Endothelial cell of umbilical vein (primary cell): Measurements from ENCODE around the gene ABHD10. TPM values are rescaled to one million over a fixed set of nuclear protein-coding genes. Genes with fewer than 3 reads are reported as not detected.

Source experiments
- BruUV-seq: library from RNA; stranded (reverse); fragments of 400-500 nt; replicated peaks from 2 replicates; lab custom pipeline; 2021; lab: Mats Ljungman, UMichigan
- CTCF ChIA-PET: fragments of 300-600, 350-600 bp; sonication (Branson Sonifier 250); formaldehyde crosslinking; loops from one replicate; lab custom pipeline; 2021; ENCODE audit warnings: antibody characterized with exemption, inconsistent platforms; lab: Charles Lee
- POLR2A ChIA-PET: fragments of 300-600, 350-600 bp; sonication (Branson Sonifier 250); formaldehyde crosslinking; loops from one replicate; lab custom pipeline; 2021; ENCODE audit warnings: antibody characterized with exemption, inconsistent platforms; lab: Charles Lee
- DNase-seq: peaks from one replicate; pipeline ENCODE4 v3.0.0-alpha.2; 2011; ENCODE audit warnings: low read depth, low spot score
- FAIRE-seq: peaks from 2 replicates; lab custom pipeline; 2011; peaks lifted over from hg19 to GRCh38; lab: Jason Lieb, UNC
- H2AFZ ChIP-seq: 2 replicates; pipeline ENCODE4 v1.6.0; 2012; ENCODE audit warnings: low read depth, low read length, control low read depth, inconsistent platforms
- H3K27ac ChIP-seq: 2 replicates; pipeline ENCODE4 v1.5.1; 2011; ENCODE audit warnings: low read depth, mild to moderate bottlenecking, control low read depth, low read length, moderate library complexity; ENCODE audit not compliant: insufficient read depth
- H3K27me3 ChIP-seq, 2 experiments: 2 replicates each; pipeline versions ENCODE4 v1.6.0 to v1.6.1; 2011; ENCODE audit warnings: low read length in 2 of 2, mixed read lengths in 1 of 2; ENCODE audit not compliant: control insufficient read depth in 2 of 2, insufficient read depth in 2 of 2
- H3K36me3 ChIP-seq, 2 experiments: 2 replicates in 1 of 2; 3 replicates in 1 of 2; pipeline ENCODE4 v1.5.1; 2011; ENCODE audit warnings: low read length in 2 of 2, mild to moderate bottlenecking in 1 of 2, moderate library complexity in 1 of 2; ENCODE audit not compliant: control insufficient read depth in 2 of 2, insufficient read depth in 2 of 2; ENCODE audit errors: extremely low read depth in 1 of 2
- H3K4me1 ChIP-seq: 3 replicates; pipeline ENCODE4 v1.5.1; 2011; ENCODE audit warnings: mild to moderate bottlenecking, low read length; ENCODE audit not compliant: control insufficient read depth, insufficient read depth; ENCODE audit errors: extremely low read depth
- H3K4me2 ChIP-seq: 2 replicates; pipeline ENCODE4 v1.6.1; 2011; ENCODE audit warnings: low read length, control low read depth, mixed read lengths; ENCODE audit not compliant: insufficient read depth
- H3K4me3 ChIP-seq, 3 experiments: fragments of 200-600 bp in 1 of 3; sonication (generic), shearing (Covaris generic) in 1 of 3; replicated peaks in 1 of 3; 2 replicates each; pipeline ENCODE4 v1.5.1; 2011 to 2016; ENCODE audit warnings: control low read depth in 3 of 3, low read length in 3 of 3, mild to moderate bottlenecking in 2 of 3, inconsistent platforms in 1 of 3, low read depth in 1 of 3, moderate library complexity in 1 of 3; ENCODE audit not compliant: insufficient read depth in 1 of 3
- H3K79me2 ChIP-seq: 2 replicates; pipeline ENCODE4 v1.6.0; 2012; ENCODE audit warnings: low read length, inconsistent platforms; ENCODE audit not compliant: control insufficient read depth, insufficient read depth
- H3K9ac ChIP-seq: replicated peaks from 2 replicates; pipeline ENCODE3; 2011; ENCODE audit warnings: low read length, control low read depth; ENCODE audit not compliant: insufficient read depth; ENCODE audit errors: extremely low read depth
- H3K9me1 ChIP-seq: replicated peaks from 3 replicates; pipeline ENCODE4 v1.6.0; 2011; ENCODE audit warnings: mild to moderate bottlenecking, low read length; ENCODE audit not compliant: control insufficient read depth, insufficient read depth; ENCODE audit errors: extremely low read depth
- H3K9me3 ChIP-seq: replicated peaks from 2 replicates; pipeline ENCODE4 v1.5.1; 2012; ENCODE audit warnings: low read length, inconsistent platforms; ENCODE audit not compliant: control insufficient read depth, insufficient read depth
- H4K20me1 ChIP-seq: replicated peaks from 2 replicates; pipeline ENCODE3; 2011; ENCODE audit warnings: mild to moderate bottlenecking, low read length; ENCODE audit not compliant: control insufficient read depth, insufficient read depth; ENCODE audit errors: extremely low read depth
- EZH2 ChIP-seq: IDR thresholded peaks from 2 replicates; pipeline ENCODE4 v1.6.1; 2012; ENCODE audit warnings: borderline replicate concordance, low read depth, mild to moderate bottlenecking, moderate library complexity, low read length, inconsistent platforms; ENCODE audit not compliant: severe bottlenecking
- FOS ChIP-seq: IDR thresholded peaks from 2 replicates; pipeline ENCODE4 v1.6.1; 2011; ENCODE audit warnings: mild to moderate bottlenecking, low read length, moderate library complexity, borderline replicate concordance; ENCODE audit not compliant: insufficient read depth
- GATA2 ChIP-seq: IDR thresholded peaks from 2 replicates; pipeline ENCODE4 v1.7.0; 2011; ENCODE audit warnings: low read depth, mild to moderate bottlenecking, moderate library complexity, mixed read lengths, low read length; ENCODE audit not compliant: insufficient read length, insufficient read depth
- JUN ChIP-seq: IDR thresholded peaks from 2 replicates; pipeline ENCODE4 v1.6.1; 2011; ENCODE audit warnings: borderline replicate concordance, low read depth; ENCODE audit not compliant: insufficient read length, insufficient read depth
- MYC ChIP-seq: IDR thresholded peaks from one replicate; pipeline ENCODE4 v1.6.1; 2011; ENCODE audit warnings: mild to moderate bottlenecking, low read depth, low read length
- POLR2A ChIP-seq: IDR thresholded peaks from 2 replicates; pipeline ENCODE4 v1.6.1; 2012; ENCODE audit warnings: low read depth, mild to moderate bottlenecking, control low read depth, low read length
- POLR2AphosphoS5 ChIP-seq: IDR thresholded peaks from 2 replicates; pipeline ENCODE4 v1.6.1; 2012; ENCODE audit warnings: low read depth, mild to moderate bottlenecking, control low read depth, low read length, moderate library complexity; ENCODE audit not compliant: insufficient read depth
- dilution Hi-C: fragments of 300-500 bp; cut with MboI; formaldehyde crosslinking; loops from one replicate; pipeline ENCODE4 v1.15.0; 2019; ENCODE audit warnings: low sequenced_read_pairs; ENCODE audit not compliant: extremely low pct_ligation_motif_present
- intact Hi-C: fragments of 100-400 bp; cut with micrococcal nuclease; formaldehyde crosslinking; loops from one replicate; pipeline ENCODE4 v1.10.0; 2022
- polyA plus RNA-seq, 4 experiments: library from polyadenylated mRNA; depleted of rRNA in 3 of 4; stranded (reverse) in 3 of 4; unstranded in 1 of 4; fragments of >200 nt; gene quantifications; 2 replicates each; pipeline versions ENCODE4 v1.2.1 to v1.2.3, GENCODE V29; 2011 to 2012; ENCODE audit warnings: missing spikeins in 1 of 4
- total RNA-seq: library from RNA; stranded (reverse); gene quantifications from 2 replicates; pipeline ENCODE4 v1.2.3, GENCODE V29; 2021
- TF ChIP-seq, protein P1 (sequence below): IDR thresholded peaks from 2 replicates; pipeline ENCODE4 v1.6.1; 2011; ENCODE audit not compliant: insufficient read depth, insufficient read length
- TF ChIP-seq, protein P2 (sequence below), 2 donors: IDR thresholded peaks; 1 replicate in 1 of 2; 2 replicates in 1 of 2; pipeline ENCODE4 v1.5.1; 2011; ENCODE audit warnings: low read length in 2 of 2, mild to moderate bottlenecking in 2 of 2, moderate library complexity in 2 of 2, control low read depth in 1 of 2, inconsistent platforms in 1 of 2, low read depth in 1 of 2; ENCODE audit not compliant: insufficient read depth in 1 of 2; ENCODE audit errors: extremely low read depth in 1 of 2

The ABHD10 gene
- total and polyA plus RNA-seq, 2 donors (not counting 3 experiments of a cell fraction or from before 2014, with no cell fraction given): 10.0 to 37.0 TPM

DNA sequence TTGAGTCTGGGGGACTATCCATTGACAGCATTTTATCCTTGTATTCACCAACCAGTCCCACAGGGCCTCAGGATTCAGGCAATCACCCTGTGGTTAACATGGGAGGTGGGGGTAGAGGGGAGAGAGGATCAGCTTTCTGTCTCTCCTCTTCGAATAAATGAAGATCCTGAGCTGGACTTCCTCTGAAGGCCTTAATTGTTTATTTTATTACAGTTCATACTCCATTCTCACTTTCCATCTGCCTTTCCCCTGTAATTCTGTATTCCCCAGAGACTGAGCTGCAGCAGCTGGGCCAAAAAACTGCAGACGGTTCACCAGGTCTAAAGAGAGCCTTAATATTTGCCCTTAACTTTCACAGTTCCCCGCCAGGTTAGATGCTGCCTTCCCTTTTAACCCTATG is 31.8 kb downstream of the ABHD10 start:
- Histone ChIP-seq H3K4me3 (no peak overlapping the region), H3K9ac (no peak overlapping the region), H3K9me1 (no peaks in the 10 kb centered on the region), H3K27me3 (no peaks in the 10 kb centered on the region), H3K9me3 (no peaks in the 10 kb centered on the region), H3K36me3 (no peaks in the 10 kb centered on the region), H4K20me1 (no peaks in the 10 kb centered on the region), H3K4me1 (no peaks in the 10 kb centered on the region), H3K4me2 (no peak overlapping the region), H3K27ac (no peak overlapping the region), H3K79me2 (no peaks in the 10 kb centered on the region), H2AFZ (no peak overlapping the region)
- intact Hi-C loops: no loop called here
- POLR2A ChIA-PET: no interaction called here
- CTCF ChIA-PET: interaction anchor here (1.2 to 8.2 kb wide), 3 partner anchors 18 to 294 kb away, joined by 3 to 291 read pairs (median 139); partner anchors contain the start of gene TAGLN3
- DNase-seq (no peak), FAIRE-seq (no peak)
- dilution Hi-C loops: no loop called here
- TF ChIP-seq POLR2A: no peak
- TF ChIP-seq, protein P1, sequence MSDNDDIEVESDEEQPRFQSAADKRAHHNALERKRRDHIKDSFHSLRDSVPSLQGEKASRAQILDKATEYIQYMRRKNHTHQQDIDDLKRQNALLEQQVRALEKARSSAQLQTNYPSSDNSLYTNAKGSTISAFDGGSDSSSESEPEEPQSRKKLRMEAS: no peak
- no TSS peak for BruUV-seq

DNA sequence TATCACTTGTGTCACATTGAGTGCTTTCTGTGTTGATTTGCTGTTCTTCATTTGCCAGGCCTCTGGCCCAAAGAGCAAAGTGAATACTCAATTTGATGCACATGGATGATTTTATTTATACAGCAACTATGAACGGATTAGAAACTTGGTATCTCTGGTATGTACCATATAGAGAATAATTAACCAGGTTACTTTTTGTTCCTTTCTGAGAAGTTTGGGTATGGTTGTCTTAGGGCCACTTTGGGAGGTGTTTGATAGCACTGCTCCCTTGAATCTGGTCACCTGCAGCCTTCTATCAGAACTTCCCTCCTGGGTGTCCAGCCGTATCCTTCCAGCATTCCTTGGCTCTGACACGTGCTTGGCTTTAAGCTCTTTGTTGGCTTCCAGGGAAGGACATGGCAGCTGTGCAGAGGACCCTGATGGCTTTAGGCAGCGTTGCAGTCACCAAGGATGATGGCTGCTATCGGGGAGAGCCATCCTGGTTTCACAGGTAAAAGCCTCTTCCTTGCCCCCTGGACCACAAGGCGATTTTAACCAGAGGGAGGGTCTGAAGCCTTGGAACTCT is 32.6 kb downstream of the ABHD10 start:
- BruUV-seq: no TSS peak
- intact Hi-C loops (no loop called here), dilution Hi-C loops (no loop called here)
- ChIA-PET CTCF (interaction anchor here (0.7 to 8.2 kb wide), 4 partner anchors 10 to 294 kb away, joined by 3 to 291 read pairs (median 72); partner anchors contain the start of gene TAGLN3), POLR2A (interaction anchor here (1.1 kb wide), 1 partner anchor 23 kb away, joined by 3 read pairs; no protein-coding TSS in a partner anchor)
- Histone ChIP-seq H3K9me1 (no peaks in the 10 kb centered on the region), H3K4me2 (no peak overlapping the region), H2AFZ (no peak overlapping the region), H4K20me1 (no peaks in the 10 kb centered on the region), H3K4me1 (no peaks in the 10 kb centered on the region), H3K79me2 (no peaks in the 10 kb centered on the region), H3K9me3 (no peaks in the 10 kb centered on the region), H3K4me3 (no peak overlapping the region), H3K9ac (no peak overlapping the region), H3K27ac (no peak overlapping the region), H3K36me3 (no peaks in the 10 kb centered on the region), H3K27me3 (no peaks in the 10 kb centered on the region)
- DNase-seq (no peak), FAIRE-seq (no peak)
- TF ChIP-seq JUN (no peak), EZH2 (no peak), POLR2A (no peak), MYC (no peak), GATA2 (no peak), FOS (no peak), POLR2AphosphoS5 (no peak)
- TF ChIP-seq, protein P1: no peak
- TF ChIP-seq, protein P2, sequence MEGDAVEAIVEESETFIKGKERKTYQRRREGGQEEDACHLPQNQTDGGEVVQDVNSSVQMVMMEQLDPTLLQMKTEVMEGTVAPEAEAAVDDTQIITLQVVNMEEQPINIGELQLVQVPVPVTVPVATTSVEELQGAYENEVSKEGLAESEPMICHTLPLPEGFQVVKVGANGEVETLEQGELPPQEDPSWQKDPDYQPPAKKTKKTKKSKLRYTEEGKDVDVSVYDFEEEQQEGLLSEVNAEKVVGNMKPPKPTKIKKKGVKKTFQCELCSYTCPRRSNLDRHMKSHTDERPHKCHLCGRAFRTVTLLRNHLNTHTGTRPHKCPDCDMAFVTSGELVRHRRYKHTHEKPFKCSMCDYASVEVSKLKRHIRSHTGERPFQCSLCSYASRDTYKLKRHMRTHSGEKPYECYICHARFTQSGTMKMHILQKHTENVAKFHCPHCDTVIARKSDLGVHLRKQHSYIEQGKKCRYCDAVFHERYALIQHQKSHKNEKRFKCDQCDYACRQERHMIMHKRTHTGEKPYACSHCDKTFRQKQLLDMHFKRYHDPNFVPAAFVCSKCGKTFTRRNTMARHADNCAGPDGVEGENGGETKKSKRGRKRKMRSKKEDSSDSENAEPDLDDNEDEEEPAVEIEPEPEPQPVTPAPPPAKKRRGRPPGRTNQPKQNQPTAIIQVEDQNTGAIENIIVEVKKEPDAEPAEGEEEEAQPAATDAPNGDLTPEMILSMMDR (IDR thresholded peaks at IDR 0.05; ENCODE audit: extremely low read depth in 1 of 2, insufficient read depth in 1 of 2, low read depth in 1 of 2, low read length in 2 of 2): no peak
